GM18502 (cell line): Measurements from ENCODE around the gene KRTCAP2.

Experiments used
- ATAC-seq: cut with Tn5 transposase; IDR thresholded peaks from one replicate; pipeline ENCODE4 v1.9.1; 2021; ENCODE audit warnings: mild to moderate bottlenecking; ENCODE audit not compliant: unreplicated experiment, poor library complexity

KRTCAP2 gene

DNA sequence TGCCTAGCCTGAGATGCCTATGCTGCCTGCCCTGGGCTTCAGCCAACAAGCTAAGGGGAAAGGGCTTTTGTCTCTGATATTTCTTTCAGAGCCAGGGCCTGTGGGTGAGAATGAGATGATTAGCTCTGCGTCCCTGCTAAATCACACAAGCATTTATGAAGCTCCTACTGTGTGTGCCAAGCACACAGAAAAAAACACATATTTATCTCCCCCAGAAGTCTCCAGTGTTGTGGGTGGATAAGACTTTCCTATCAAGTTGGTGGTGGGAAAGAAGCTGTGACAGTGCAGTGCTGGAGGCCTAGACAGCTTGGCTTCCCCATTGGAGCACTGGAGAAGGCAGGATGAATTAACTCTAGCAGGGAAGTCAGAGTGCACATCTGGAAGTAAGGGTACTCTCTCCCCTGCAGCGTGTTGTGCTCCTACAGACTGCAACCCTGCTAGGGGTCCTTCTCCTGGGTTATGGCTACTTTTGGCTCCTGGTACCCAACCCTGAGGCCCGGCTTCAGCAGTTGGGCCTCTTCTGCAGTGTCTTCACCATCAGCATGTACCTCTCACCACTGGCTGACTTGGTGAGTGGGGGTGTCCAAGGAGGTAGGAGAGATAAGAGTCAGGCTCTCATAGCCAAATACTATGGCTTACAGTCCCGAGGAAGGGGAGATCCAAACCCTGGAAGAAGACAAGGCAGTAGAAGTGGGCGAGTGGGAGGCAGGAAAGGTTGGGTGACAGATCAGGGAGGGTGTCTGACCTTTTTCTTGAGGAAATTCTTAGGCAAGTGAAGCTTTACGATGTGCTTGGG is 35.8 kb downstream of the KRTCAP2 start:
- no peak for ATAC-seq

GRCh38 chr1:155136748-155137147 is 36.4 kb downstream of the KRTCAP2 start:
- no peak for ATAC-seq

DNA sequence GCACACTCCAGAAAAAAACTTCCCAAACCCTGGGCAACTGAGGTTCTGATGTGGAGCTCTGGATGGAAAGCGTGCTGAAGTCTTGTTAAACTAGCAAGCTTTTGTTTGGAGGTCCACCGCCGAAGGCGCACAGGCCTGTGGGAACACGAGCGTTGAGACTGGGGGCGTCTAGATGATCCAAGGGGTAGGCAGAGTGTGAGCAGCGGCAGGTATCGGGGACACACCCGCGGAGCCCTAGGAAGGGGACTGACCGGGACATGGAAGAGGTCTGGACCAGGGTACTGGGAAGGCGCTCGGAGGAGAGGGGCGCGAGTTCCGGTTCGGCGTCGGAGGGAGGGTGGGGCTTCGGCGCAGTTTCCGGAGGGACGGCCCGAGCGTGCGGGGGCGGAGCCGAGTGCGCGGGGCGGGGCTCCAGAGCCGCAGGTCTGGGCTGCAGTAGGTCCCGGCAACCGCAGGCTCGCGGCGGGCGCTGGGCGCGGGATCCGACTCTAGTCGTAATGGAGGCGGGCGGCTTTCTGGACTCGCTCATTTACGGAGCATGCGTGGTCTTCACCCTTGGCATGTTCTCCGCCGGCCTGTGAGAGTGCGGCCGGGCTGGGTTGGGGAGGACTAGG is 37.6 kb downstream of the KRTCAP2 start, which contains the start of gene SLC50A1:
Gene SLC50A1, plus strand, starts transcription at position 438 of the 614 bp plus-strand sequence. Its CDS starts 60 bp downstream, at position 498.
- ATAC-seq: peak; percentile 78

- ATAC-seq: no peak
Observed at GRCh38 chr1:155134880-155135414, 38.2 kb downstream of the KRTCAP2 start.

DNA sequence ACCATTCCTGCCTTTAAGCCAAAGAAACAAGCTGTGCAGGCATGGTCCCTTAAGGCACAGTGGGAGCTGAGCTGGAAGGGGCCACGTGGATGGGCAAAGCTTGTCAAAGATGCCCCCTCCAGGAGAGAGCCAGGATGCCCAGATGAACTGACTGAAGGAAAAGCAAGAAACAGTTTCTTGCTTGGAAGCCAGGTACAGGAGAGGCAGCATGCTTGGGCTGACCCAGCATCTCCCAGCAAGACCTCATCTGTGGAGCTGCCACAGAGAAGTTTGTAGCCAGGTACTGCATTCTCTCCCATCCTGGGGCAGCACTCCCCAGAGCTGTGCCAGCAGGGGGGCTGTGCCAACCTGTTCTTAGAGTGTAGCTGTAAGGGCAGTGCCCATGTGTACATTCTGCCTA is 38.8 kb downstream of the KRTCAP2 start:
- no peak for ATAC-seq

DNA sequence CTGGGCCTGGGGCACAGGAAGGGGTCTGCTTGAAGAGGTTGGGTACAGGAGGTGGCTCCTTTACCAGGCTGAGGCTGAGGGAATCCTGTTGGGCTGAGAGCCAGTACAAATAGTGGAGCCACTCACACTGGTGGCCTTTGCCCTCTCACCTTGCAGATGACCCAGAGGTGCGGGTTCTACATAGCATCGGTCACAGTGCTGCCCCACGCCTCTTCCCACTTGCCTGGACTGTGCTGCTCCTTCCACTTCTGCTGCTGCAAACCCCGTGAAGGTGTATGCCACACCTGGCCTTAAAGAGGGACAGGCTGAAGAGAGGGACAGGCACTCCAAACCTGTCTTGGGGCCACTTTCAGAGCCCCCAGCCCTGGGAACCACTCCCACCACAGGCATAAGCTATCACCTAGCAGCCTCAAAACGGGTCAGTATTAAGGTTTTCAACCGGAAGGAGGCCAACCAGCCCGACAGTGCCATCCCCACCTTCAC is 39.3 kb downstream of the KRTCAP2 start:
- ATAC-seq: no peak

DNA sequence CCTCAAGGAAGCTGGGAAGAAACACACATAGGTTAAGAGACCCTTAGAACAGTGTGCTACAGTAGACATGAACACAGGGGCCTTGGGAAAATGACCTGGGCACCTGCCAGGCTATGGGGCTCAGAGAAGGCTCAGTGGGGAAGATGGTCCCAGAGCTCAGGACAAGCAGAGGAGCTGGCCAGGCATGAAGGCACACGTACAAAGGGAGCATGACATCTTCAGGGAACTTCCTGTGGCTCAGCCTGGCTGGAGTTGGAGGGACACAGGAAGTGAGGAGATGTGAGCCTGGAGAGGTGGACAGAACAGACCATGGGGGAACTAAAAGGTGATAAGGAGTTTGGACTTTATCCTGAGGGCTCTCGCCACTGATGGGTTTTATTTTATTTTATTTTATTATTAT is 41.2 kb downstream of the KRTCAP2 start:
- ATAC-seq: no peak

DNA sequence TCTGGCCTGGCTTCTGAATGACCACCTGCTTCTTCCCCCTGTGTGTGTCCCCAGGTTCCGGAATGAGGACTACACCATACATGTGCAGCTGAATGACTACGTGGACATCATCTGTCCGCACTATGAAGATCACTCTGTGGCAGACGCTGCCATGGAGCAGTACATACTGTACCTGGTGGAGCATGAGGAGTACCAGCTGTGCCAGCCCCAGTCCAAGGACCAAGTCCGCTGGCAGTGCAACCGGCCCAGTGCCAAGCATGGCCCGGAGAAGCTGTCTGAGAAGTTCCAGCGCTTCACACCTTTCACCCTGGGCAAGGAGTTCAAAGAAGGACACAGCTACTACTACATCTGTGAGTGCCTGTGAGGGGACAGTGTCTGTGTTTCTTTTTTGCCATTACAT is 41.8 kb downstream of the KRTCAP2 start:
- no peak for ATAC-seq

GRCh38 chr1:155130272-155131006 is 42.7 kb downstream of the KRTCAP2 start:
- ATAC-seq: no peak

DNA sequence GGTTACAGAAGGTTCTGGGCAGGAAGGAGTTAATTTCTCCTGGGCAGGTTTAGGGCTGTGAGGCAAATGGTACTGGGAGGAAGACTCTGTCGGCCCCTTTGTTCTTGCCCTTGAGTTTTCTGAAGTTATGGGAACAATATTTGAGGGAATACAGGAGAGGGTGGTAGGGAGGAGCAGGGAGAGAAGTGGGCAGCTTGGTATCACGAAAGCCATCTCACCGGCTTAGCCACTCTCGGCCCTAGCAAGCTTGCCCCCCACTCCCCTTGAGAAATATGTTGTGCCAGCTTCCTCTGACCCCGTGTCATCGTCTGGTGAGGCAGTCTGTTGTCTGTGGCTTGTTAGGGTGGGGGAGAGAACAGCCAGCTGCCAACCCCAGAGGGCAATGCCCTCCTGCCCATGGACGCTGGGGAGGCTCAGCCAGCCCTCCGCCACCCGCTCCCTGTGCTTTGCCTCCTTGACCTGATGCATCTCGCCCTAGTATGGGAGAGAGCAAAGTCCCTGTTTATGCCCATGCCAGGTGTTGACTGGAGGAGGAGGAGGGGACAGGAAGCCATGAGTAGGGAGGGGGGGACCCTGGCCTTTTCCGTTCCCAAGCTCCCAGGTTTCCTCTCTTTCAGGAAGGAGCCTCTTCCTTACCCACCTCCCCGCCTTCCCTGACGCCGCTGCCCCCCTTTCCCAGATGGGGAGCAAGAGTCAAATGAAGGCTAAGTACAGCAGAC is 44.2 kb downstream of the KRTCAP2 start:
- no peak for ATAC-seq

- no peak for ATAC-seq
Observed at GRCh38 chr1:155127967-155128754, 44.9 kb downstream of the KRTCAP2 start.

GRCh38 chr1:155127105-155127966 is 45.8 kb downstream of the KRTCAP2 start, which contains the start of gene EFNA1:
Gene EFNA1 (plus strand): TSS chr1:155127876. CDS start chr1:155127978, 102 bp downstream.
- ATAC-seq: no peak

DNA sequence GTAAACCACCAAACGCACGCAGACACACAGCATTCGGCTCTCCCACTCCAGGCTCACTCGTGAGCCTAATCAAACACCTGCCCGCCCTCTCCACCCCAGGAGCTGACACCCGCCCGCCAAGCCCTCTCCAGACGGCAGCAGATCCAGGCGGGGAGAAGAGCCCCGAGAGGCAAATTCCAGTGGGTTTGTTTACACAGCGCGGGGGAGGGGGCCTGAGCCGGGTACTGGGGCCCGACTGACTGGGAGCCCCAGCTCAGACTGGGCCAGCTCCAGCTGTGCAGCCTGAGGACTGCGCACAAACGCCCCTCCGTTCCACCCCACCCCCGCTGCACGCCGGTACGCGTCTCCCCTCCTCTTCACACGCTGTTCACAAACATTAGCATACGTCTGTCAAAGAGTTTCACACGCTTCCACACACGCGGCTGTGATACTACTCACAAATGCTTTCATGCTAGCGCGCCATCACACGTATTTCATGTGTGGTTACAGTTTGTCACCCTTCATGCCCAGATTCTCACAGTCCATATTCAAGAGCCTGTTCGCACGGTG is 46.5 kb downstream of the KRTCAP2 start:
- ATAC-seq: no peak

DNA sequence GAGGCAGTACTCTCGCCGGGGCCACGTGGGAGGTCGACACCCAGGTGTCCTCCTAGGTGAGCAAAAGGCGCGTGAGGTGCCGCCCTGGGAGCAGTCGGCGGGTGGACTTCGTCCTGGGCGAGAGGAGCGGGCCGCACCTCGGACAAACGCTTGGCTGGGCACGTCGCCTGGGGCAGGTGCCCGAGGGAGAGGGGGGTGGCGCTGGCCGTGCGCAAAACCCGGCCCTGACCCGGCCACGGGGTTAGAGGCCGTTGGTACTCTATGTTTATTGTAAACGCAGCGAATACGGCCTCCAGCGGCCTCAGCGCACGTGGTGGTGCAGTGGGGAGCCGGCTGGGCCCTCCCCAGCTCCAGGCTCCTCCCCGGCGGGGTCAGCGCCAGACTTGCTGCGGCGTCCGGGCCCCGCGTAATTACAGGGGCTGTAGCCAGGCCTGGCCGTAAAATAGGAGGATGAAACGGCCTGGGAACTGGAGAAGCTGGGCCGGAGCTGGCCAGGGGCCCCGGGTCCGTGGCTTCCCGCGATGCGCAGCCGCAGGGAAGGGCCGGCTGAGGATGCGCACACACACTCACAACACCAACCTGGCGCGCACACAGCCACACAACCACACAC is 47.1 kb downstream of the KRTCAP2 start:
- no peak for ATAC-seq

DNA sequence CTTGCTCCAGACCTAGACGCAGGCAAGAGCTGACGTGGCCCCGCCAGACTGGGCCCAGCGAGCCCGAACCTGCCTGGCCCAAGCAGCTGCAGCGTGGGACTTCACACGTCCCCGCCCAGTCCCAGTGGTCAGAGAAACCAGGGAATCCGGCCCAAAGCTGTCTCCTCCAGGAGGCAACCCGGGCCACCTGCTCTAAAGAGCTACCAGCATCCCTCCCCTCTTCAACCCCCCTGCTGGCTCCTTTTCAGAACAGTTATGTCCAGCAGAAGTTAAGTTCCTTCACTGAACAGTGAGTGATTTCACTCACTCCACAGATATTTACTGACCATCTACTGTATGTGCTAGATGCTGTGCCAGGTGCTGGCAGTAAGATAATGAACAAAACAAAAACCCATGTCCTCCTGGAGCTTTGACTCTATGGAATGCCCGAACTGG is 47.6 kb downstream of the KRTCAP2 start:
- no peak for ATAC-seq

DNA sequence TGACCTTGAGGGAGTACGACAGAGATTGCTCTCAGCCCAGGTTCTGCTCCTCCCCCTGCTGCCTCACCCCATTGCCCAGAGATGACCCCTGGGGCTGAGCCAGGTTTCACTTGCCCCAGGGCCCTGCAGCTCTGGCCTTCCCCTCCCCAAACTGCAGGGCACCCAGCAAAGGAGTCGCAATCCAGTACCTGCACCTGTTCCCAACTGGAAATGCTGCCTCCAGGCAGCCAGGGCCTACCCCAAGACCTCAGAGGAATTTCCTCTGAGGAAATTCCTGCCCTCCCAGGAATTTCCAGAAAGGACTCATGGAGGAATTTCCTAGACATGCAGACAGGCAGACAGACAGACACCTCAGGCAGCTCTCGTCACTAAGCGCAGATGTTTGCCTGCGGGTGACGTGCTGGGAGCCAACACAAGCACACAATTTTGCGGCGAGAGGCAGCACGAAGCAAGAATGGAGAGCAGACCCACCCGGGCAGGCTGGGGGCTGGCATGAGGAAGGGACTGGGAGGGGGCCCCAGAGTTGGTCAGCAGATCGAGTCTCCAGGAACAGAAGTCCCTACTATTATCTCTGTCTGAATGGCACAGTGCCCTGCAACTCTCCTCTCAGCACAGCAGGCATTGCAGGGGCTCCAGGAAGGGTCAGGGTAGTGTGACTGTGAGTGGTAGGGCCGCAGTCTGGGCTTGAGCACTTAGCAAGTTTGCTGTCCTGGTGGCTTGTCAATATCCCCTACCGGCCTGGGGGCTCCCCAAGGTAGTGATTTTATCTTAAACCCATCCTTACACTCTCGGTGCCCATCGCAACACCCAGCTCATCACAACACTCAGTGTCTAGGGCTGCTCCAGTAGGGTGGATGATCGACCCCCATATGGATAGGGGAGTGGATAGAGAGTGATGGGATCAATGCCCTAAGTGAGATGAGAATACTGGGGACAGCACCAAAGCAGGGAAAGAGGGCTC is 48.3 kb downstream of the KRTCAP2 start:
- ATAC-seq: no peak
